Activated B cell treated with CpG ODN at 0.5 μM for 24 hours (primary cell): ENCODE data around the gene AGBL4. TPM values are rescaled to one million over a fixed set of nuclear protein-coding genes. Genes with fewer than 3 reads are reported as not detected.
A peak's percentile ranks its signal among the peaks of the same experiment; 100 is the strongest.

Experiments
- ATAC-seq: fragments of 200-7000 bp; cut with Tn5 transposase; one replicate; pipeline ENCODE4 v1.10.0; 2021; ENCODE audit warnings: low read depth, mild to moderate bottlenecking, moderate library complexity
- CTCF ChIA-PET: fragments of 350-600 bp; sonication (Branson Sonifier 250); formaldehyde crosslinking; loops from one replicate; lab custom pipeline; 2021; ENCODE audit warnings: antibody characterized with exemption; lab: Charles Lee
- POLR2A ChIA-PET: fragments of 350-600 bp; sonication (Branson Sonifier 250); formaldehyde crosslinking; loops from one replicate; lab custom pipeline; 2021; ENCODE audit warnings: antibody characterized with exemption; lab: Charles Lee
- DNase-seq: peaks from one replicate; pipeline ENCODE4 v3.0.0; 2022
- H3K27ac Mint-ChIP-seq: one replicate; pipeline ENCODE4 v1.8.0; 2020; ENCODE audit warnings: mixed read lengths
- H3K27me3 Mint-ChIP-seq: one replicate; pipeline ENCODE4 v1.8.0; 2021; ENCODE audit warnings: mixed read lengths
- H3K36me3 Mint-ChIP-seq: one replicate; pipeline ENCODE4 v1.8.0; 2021; ENCODE audit warnings: low read depth, mixed read lengths
- H3K4me1 Mint-ChIP-seq: one replicate; pipeline ENCODE4 v1.8.0; 2021; ENCODE audit warnings: mixed read lengths
- H3K4me3 Mint-ChIP-seq: one replicate; pipeline ENCODE4 v1.8.0; 2020; ENCODE audit warnings: mild to moderate bottlenecking, mixed read lengths
- H3K9me3 Mint-ChIP-seq: one replicate; pipeline ENCODE4 v1.8.0; 2020; ENCODE audit warnings: mixed read lengths
- intact Hi-C: fragments of 100-400 bp; cut with micrococcal nuclease; formaldehyde crosslinking; loops from one replicate; pipeline ENCODE4 v1.15.1; 2024
- total RNA-seq: library from RNA; stranded (reverse); gene quantifications from 2 replicates; pipeline ENCODE4 v1.2.3, GENCODE V29; 2022
- TF ChIP-seq, protein P1 (sequence below): fragments of 200-600 bp; IDR thresholded peaks from one replicate; pipeline ENCODE4 v1.8.0; 2022; ENCODE audit warnings: antibody characterized with exemption, mild to moderate bottlenecking

The AGBL4 gene
- total RNA-seq, 1 donor from 2014 or later = 0.24 TPM

DNA sequence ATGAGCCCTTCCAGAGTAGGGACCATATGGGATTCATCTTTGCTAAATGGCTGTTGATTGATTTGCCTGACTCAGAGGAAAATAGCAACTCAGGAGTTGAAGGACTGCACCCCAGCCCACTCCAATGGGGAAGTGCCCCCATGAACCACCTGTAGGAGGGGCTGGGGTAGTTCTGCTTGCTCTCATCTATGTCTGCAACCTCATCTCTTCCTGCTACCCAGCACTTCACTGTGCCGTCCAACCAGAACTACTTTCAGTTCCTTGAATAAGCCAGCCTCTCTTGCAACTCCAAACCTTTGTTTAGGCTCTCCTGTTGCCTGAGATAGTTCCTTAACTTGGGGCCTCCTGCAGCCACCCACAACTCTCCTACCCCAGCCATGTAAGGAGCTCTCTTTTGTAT is 1273.6 kb downstream of the AGBL4 start:
- ATAC-seq (peak; percentile 100), DNase-seq (peak; percentile 35)
- ChIA-PET CTCF (interaction anchor here (0.7 to 5.7 kb wide), 12 partner anchors 11 to 120 kb away, joined by 3 to 57 read pairs (median 4); no protein-coding TSS in a partner anchor), POLR2A (interaction anchor here (1.0 to 2.4 kb wide), 2 partner anchors 26 to 67 kb away, joined by 5 to 8 read pairs; no protein-coding TSS in a partner anchor)
- Mint-ChIP-seq H3K4me3 (peak overlapping the region; percentile 8), H3K27ac (peak overlapping the region; percentile 87), H3K27me3 (no peaks in the 10 kb centered on the region), H3K4me1 (peaks cover 47% of the 10 kb centered on the region), H3K9me3 (no peaks in the 10 kb centered on the region), H3K36me3 (peaks cover 62% of the 10 kb centered on the region)
- TF ChIP-seq, protein P1, sequence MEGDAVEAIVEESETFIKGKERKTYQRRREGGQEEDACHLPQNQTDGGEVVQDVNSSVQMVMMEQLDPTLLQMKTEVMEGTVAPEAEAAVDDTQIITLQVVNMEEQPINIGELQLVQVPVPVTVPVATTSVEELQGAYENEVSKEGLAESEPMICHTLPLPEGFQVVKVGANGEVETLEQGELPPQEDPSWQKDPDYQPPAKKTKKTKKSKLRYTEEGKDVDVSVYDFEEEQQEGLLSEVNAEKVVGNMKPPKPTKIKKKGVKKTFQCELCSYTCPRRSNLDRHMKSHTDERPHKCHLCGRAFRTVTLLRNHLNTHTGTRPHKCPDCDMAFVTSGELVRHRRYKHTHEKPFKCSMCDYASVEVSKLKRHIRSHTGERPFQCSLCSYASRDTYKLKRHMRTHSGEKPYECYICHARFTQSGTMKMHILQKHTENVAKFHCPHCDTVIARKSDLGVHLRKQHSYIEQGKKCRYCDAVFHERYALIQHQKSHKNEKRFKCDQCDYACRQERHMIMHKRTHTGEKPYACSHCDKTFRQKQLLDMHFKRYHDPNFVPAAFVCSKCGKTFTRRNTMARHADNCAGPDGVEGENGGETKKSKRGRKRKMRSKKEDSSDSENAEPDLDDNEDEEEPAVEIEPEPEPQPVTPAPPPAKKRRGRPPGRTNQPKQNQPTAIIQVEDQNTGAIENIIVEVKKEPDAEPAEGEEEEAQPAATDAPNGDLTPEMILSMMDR = no peak
- intact Hi-C loops = loop anchor here (1.0 to 5.0 kb wide), 3 partner anchors 67 to 121 kb away; no protein-coding TSS in a partner anchor

DNA sequence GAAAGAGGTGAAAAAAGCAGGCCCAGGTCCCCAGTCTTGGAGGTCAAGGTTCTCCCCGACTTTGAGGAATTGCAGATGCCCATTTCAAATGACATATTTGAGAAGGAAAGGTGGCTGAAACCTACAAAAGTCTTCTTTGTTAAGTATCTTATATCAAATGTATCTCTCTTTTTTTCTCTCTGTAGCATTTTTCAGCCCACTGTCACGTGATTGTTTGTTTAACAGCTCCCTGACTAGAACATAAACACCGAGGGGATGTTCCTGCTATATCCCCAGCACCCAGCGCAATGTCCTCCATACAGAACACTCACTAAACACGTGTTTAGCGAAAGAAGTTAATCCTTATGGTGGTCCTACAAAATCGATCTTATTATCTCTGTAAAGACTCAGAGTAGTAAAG is 1274.7 kb downstream of the AGBL4 start:
- no peak for ATAC-seq
- ChIA-PET POLR2A (no interaction called here), CTCF (interaction anchor here (0.7 to 5.7 kb wide), 4 partner anchors 23 to 72 kb away, joined by 3 to 57 read pairs (median 8); no protein-coding TSS in a partner anchor)
- H3K4me3 Mint-ChIP-seq = no peak overlapping the region
- H3K4me1 Mint-ChIP-seq = peaks cover 38% of the 10 kb centered on the region
- H3K27me3 Mint-ChIP-seq = no peaks in the 10 kb centered on the region
- DNase-seq = no peak
- TF ChIP-seq, protein P1 = no peak
- intact Hi-C loops = no loop called here
- H3K36me3 Mint-ChIP-seq = peaks cover 63% of the 10 kb centered on the region
- no peaks in the 10 kb centered on the region for H3K9me3 Mint-ChIP-seq
- H3K27ac Mint-ChIP-seq = no peak overlapping the region

DNA sequence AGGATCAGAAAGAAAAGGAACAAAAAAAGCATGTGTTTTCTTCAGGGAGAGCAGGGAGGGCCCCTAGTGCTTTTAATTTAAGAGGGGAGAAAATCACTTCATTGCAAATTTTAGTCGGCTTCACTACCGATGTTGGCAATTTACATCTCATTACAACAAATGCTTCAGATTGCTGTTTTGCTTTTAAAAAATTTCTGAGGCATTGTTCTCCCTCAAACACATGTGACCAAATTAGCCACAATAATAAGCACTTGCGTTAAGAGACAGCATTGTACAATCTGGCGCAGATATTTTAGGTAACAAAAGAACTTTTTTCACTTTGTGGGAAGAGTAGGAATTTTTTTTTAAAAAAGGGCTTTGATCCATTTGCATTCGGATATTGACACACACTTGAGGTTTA is 1276.8 kb downstream of the AGBL4 start:
- H3K27ac Mint-ChIP-seq = peak overlapping the region; percentile 31

DNA sequence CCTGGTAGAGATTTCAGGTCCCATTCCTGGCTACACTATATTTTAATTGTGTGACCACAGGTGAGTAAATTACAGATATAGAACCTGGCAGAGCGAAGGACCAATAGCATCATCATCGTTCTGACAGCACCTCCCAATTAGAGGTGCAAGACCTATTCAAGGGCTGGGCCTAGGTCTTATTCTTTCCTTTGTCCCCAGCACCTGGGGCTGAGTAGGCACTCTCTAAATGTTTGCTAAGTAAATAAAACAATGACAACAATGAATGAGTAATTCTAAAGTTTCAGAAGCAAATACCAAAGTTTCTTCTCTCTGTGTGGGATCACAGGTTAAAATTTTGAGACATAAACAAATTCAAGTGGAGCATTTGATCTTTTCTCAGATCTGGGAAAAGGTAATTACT is 1279.7 kb downstream of the AGBL4 start:
- H3K27me3 Mint-ChIP-seq = no peaks in the 10 kb centered on the region
- DNase-seq (no peak), ATAC-seq (no peak)
- H3K4me3 Mint-ChIP-seq = no peak overlapping the region
- ChIA-PET CTCF (interaction anchor here (0.6 to 3.0 kb wide), 2 partner anchors 74 to 110 kb away, joined by 3 to 17 read pairs; no protein-coding TSS in a partner anchor), POLR2A (interaction anchor here (1.2 kb wide), 1 partner anchor 74 kb away, joined by 3 read pairs; no protein-coding TSS in a partner anchor)
- intact Hi-C loops = no loop called here
- TF ChIP-seq, protein P1 = no peak
- no peak overlapping the region for H3K27ac Mint-ChIP-seq
- no peaks in the 10 kb centered on the region for H3K9me3 Mint-ChIP-seq
- H3K36me3 Mint-ChIP-seq = peaks cover 88% of the 10 kb centered on the region
- peaks cover 3% of the 10 kb centered on the region for H3K4me1 Mint-ChIP-seq

More for the DNA sequence above, 1276.8 kb downstream of the AGBL4 start:
- intact Hi-C loops = no loop called here
- H3K36me3 Mint-ChIP-seq = peaks cover 72% of the 10 kb centered on the region
- DNase-seq (no peak), ATAC-seq (no peak)
- no peaks in the 10 kb centered on the region for H3K27me3 Mint-ChIP-seq
- H3K4me1 Mint-ChIP-seq = peaks cover 26% of the 10 kb centered on the region
- TF ChIP-seq, protein P1 = no peak
- POLR2A ChIA-PET = no interaction called here
- H3K9me3 Mint-ChIP-seq = no peaks in the 10 kb centered on the region
- H3K4me3 Mint-ChIP-seq = no peak overlapping the region
- CTCF ChIA-PET = interaction anchor here (1.3 to 2.4 kb wide), 2 partner anchors 70 to 71 kb away, joined by 5 to 11 read pairs; no protein-coding TSS in a partner anchor

DNA sequence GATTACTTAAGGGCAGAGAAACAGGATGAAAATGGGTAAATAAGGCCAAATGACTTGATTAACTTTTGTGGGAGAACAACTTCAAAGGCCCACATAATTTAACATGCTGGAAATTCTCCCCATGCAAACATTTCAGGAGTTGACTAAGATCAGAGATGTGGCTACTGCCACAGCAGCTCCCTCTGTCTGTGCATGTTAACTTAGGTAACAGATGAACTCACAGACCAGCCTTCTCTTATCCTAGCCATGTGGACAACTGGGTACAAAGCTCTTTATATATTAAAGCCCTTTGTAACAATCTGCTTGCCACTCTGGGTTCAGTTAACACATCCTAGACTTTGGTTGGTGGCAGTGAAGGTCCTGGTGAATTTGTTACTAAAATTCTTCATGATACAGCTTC is 1280.3 kb downstream of the AGBL4 start:
- H3K27me3 Mint-ChIP-seq = no peaks in the 10 kb centered on the region
- no peaks in the 10 kb centered on the region for H3K9me3 Mint-ChIP-seq
- CTCF ChIA-PET = interaction anchor here (0.6 to 3.0 kb wide), 3 partner anchors 65 to 111 kb away, joined by 3 to 17 read pairs (median 4); no protein-coding TSS in a partner anchor
- POLR2A ChIA-PET = interaction anchor here (1.2 kb wide), 1 partner anchor 74 kb away, joined by 3 read pairs; no protein-coding TSS in a partner anchor
- no peak overlapping the region for H3K27ac Mint-ChIP-seq
- H3K4me3 Mint-ChIP-seq = no peak overlapping the region
- TF ChIP-seq, protein P1 = no peak
- H3K4me1 Mint-ChIP-seq = peaks cover 3% of the 10 kb centered on the region
- H3K36me3 Mint-ChIP-seq = peaks cover 88% of the 10 kb centered on the region
- ATAC-seq (no peak), DNase-seq (no peak)
- intact Hi-C loops = no loop called here
